NCI-H82 treated with DMSO at 0.1 percent for 48 hours (cell line): ENCODE measurements around the gene DOCK1.

ENCODE experiments used
- DNase-seq: peaks from one replicate; lab custom pipeline; 2025; ENCODE audit not compliant: unreplicated experiment; lab: John Stamatoyannopoulos, UW

Gene DOCK1

DNA sequence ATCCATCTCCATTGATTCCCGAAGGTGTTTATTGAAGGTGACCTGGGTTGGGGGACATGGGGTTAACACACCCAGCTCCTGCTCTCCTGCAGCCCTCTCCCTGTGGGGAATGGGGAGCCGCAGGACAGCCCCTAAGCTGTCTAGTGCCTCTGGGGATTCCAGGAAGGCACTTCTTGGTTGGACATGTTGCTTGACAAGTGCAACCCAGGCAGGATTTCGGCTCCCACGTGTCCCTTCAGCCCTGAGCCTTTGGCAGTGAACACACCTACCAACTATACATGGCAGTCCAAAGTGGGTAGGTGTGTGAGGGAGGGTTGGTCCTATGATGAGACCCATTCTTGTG, 43.9 kb downstream of the DOCK1 start:
- DNase-seq: no peak

DNA sequence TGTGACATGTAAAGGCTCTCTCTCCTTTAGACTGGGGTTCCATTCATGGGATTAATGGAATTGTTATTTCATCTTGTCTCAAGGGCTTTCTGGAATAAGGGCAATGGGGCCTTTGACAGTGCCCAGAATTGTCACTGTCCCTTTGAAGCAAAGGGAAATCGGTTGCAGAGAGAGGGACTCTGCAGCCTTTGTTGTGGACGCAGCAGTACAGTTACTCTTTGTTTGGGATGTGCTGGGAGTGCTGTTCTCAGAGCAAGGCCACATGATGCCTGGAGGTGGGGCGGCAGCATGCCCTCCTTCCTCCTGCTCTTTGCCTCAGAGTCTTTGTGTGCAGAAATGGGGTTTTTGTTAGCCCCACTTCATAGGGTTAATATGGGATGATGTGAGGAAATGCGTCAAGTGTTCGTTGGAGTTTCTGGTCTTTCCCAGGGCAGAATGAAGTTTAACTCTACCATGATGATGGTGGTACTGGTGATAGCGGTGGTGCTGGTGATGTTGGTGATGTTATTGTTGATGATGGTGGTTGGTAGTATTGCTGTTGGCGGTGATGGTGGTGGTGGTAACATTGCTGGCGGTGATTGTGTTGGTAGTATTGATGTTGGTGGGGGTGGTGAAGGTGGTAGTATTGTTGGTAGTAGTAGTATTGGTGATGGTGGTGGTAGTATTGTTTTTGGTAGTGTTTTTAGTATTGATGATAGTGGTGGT, 45.3 kb downstream of the DOCK1 start:
- DNase-seq: no peak

DNA sequence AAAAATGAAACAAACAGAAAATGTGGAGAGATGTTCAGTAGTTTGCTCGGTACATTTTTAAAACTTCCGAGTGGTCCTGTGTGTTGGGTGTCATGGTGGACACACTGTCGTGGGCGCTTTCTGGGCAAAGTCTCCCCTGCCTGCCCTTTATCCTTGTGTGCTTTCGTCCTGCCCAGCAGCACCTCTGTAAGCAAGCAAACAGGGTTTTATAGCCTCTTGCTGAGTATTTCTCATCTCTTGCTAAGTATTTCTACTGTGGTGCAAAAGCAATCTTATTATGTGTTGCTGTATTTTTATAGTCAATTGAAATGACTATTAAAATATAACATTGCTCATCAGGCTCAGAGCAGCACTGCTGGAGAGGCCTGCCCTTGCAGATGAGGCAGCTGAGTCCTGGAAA, 48.7 kb downstream of the DOCK1 start:
- DNase-seq: no peak

DNA sequence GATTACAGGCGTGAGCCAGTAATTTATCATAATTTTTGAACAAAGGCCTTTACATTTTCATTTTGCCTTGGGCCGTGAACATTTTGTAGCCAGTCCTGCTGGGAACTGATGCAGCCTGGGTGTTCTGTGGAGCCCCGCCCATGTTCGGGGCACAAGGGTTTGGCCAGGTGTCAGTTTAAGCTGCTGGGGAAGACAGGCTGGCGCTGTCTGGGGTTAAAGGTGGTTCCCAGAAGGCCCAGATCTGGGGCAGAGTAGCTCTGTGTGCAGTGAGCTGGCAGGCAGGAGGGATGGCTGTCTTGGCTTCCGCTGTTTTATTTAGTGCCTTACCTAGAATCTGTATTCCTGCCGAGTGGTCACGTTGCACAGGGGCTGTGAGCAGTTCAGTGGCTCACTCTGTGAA, 50.2 kb downstream of the DOCK1 start:
- DNase-seq: no peak

DNA sequence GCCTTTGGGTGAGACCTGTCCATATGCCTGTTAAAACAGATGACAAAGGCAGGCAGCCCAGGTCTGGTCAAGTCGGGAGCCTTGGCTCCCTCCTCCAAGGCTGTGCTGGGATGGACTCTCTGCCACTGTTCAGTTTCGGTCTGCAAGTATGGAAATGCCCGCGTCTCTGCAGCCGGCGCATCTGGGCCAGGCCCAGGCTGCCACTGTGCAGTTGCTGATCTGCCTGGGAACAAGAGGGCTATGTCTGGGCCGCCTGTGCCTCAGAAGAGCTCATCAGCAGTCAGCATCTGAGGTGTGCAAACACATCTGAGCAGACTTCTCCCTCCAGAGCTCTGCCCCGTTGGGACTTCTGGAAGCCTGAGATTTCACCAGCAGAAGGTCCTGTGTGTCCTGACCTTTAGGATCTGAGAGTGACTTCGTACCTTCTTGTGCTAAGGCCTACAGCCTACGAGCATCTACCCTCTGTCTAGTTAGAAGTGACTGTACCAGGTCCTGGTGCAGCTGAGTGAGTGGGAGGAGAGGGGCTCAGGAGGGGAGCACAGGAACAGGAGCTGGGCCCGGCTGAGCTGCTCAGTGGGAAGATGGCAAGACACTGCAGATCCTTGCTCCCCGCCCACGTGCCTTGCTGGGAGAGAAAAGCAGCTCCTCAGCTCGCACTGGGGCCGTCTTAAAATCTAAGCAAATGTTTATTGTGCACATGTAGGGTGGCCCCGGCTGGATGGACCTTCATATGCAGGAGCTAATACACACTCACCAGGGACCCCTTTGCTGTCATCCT, 50.9 kb downstream of the DOCK1 start:
- no peak for DNase-seq

DNA sequence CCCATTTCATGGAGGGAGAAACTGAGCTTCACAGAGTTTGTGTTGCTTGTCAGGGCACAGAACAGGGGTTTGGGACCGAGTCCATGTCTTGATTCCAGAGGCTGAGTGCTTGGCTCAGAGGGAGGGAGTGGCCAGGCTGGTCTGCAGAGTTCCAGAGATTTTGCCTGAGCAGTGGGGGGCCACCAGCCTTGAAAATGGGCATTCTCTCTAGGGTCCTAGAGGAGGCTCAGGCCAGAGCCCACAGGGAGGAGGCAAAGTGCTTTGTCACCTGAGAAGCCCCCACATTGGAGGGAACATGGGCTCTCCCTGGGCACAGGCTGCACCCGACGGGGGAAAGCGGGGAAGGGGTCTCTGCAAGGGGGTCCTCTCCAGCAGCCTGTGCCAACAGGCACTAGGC, 51.5 kb downstream of the DOCK1 start:
- no peak for DNase-seq

DNA sequence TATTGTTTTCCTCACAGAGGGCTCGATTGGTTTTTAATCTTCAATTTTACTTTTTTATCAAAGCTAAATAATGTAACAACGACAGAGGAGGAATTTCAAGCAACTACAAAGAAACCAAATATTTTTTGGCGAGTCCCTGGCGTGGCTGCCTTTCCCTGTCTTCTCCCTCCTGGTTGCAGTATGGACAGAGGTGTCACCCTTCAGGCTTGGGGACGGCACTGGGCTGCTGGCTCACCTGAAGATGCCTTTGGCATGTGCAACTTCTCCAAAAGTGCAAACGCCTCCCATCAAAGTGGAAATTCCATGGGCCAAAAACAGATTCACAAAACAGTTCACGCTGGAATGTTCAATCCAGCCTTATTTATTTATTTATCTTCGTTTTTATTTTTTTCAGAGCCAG, 51.9 kb downstream of the DOCK1 start:
- DNase-seq: no peak

DNA sequence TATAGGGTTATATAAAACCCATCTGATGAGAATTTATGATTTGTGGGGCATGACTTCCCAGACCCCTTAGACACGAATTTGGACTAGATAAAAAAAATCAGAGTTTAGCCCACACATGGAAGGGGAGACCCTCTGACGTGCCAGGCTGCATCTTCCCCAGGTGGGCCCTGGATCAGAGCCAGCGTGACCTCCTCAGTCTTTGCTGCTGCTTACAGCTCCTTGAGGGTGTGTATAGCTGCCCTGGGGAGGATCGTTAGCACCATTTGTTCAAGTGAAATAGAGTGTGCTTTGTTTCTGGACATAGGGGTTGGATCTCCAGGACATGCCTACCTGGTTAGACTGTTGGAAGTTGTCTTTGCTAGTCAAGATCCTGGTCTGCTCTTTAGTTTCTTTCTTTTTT, 54.2 kb downstream of the DOCK1 start:
- no peak for DNase-seq

DNA sequence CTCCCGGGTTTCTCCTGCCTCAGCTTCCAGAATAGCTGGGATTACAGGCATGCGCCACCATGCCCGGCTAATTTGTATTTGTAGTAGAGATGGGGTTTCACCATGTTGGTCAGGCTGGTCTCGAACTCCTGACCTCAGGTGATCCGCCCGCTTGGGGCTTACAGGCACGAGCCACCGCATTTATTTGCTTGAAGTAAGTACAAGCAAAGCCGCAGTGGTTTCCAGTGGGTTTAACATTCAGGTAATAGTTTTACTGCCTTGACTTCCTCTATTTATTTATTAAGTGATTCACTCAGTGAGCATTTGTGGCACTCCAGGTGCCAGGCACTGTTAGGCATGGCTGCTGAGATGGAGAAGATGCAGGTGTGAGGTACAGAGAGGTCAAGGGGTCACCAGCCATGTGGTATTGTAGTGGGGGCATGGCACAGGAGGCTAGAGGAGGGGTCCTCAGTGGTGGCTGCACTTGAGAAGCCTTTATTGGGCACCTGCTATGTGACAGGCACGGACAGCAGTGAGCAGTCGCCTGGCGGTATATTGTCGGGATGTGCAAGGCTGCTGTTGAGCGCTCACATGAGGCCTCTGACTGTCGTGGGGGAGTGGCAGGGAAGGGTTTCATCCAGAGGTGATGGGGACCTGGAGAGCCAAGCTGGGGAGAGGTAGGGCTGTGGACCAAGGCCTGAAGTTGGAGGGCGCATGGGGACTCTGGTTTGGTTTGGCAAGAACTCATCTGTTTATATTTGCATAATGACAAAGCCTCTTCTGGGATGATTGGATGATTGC, 54.9 kb downstream of the DOCK1 start:
- DNase-seq: no peak

DNA sequence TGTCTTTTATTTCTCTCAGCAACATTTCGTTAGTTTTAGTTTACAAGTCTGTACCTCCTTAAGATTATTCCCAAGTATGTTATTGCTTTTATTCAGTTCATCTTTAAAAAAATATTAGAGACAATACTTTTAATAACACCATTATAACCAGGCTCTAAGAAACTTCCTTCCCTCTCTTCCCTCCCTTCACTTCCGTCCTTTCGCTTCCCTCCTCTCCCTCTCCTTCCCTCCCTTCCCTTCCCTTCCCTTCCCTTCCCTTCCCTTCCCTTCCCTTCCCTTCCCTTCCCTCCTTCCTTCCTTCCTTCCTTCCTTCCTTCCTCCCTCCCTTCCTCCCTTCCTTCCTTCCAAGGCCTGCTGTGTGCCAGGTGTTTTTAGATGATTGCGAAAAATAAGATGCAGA, 58.1 kb downstream of the DOCK1 start:
- no peak for DNase-seq

DNA sequence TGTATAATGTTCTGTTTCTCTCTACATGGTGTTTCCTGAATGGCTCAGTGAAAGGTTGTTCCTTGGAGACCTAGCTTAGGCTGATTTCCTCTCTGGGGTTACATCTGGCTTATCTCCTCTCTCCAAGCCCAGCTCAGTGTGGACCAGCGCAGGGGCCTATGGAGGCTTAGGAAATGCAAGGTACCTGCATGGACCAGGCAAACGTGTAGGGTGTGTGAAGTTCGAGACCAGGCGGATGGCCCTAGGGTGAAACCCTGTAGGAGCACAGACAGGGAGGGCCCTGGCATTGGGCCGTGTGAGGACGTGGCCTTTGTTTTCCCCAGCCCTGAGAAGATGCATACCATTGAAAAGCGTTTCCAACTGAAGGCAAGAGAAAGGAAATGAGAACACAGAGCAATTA, 59.0 kb downstream of the DOCK1 start:
- DNase-seq: no peak

DNA sequence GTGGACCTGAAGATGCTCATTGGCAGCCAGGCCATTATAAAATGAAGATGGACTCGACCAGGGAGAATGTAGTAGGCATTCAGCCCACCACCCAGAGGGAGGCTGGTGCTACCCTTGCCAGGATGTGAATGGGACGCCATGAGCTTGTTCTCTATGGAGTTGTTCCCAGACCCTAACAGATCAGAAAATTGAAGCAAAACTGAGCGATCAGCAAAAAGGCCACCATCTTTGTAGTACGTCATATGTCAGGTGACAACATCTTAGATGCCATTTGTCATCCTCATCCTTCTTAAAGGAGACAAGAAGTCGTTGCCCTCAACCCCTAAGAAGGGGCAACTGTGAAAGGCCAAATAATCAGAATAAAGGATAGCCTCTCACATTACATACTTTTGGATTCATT, 61.7 kb downstream of the DOCK1 start:
- DNase-seq: no peak

DNA sequence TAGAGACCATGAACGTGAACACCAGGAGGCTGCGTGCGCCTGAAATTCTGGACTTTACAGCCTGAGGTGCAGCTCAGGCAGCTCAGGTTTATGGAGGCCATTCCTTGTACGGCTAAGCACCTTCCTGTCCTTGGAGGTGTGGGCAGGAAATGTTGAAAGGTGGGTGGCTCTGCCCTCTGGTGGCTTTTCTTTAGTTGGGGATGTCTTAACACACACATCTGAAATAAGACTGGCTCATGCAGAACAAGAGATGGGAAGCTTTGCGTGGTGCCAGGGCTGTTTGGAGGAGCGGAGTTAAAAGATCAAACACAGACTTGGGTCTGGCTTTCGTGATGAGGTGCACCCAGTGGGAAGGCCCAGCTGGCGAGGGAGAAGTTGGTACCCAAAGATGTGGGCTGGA, 64.1 kb downstream of the DOCK1 start:
- DNase-seq: peak; percentile 2

DNA sequence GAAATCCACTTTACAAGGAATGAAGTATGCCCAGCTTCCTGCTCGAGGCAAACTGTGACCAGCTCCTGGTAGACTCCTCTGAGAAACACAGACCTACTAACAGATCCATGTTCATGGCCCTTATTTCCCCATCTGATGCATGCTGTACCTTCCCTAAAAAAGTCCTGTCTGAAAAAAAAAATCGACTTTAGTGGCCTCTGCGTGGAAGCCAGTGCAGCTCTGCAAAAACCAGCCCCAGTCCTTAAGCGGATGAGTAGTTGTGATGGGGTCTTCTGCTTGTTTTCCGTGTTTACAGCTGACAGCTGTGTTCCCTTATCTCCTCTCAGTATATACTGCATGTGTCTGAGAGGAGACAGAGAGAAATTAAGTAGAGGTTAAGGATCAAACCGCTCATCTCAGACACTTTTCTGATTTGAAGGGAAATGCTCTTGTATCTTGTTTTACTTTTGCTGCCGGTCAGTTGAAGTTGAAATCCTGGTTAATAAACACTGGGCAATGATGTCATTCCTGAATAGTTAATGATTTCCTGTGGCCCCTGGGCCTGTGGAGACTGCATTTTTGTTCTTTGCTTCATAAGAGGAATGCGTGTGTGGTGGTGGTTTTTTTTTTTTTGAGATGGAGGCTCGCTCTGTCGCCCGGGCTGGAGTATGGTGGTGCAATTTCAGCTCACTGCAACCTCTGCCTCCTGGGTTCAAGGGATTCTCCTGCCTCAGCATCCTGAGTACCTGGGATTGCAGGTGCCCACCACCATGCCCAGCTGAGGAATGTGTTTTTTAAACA, 67.6 kb downstream of the DOCK1 start:
- no peak for DNase-seq

DNA sequence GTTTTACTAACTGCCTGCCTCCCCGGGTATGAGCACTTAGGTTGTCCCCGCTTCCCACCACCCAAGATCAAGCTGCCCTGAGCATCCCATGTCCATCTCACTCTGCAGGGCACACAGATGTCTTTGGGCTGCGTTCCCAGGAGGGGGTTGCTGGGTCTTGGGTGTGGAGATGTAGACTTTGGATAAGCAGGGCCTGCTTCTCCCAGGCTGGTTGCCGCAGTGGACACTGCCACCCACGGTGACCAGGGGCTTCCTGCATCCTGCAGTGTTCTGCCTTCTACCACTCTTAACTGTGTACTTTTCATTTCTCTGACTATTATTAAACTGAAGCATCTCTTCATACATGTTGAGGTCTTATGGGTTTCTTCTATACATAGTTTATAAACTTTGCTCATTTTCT, 70.0 kb downstream of the DOCK1 start:
- DNase-seq: no peak

DNA sequence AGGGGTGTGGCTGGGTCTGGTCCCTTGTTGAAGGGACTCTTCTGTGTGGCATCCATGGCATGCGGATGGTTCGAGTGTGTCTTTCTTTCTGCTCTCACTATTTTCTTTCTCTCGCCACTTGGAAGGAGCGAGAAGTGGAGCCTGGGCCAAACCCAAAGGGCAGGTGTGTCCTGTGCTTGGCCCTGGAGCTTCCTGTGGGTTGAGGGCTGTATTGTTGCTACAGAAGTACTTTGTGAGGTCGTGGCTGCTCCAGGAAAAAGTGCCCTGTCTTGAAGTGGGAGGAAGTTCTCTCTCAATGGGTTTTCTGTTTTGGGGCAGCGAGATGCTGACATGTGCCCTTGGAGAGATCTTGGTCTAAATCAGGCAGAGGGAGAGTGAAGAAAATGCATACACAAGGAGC, 72.0 kb downstream of the DOCK1 start:
- no peak for DNase-seq

DNA sequence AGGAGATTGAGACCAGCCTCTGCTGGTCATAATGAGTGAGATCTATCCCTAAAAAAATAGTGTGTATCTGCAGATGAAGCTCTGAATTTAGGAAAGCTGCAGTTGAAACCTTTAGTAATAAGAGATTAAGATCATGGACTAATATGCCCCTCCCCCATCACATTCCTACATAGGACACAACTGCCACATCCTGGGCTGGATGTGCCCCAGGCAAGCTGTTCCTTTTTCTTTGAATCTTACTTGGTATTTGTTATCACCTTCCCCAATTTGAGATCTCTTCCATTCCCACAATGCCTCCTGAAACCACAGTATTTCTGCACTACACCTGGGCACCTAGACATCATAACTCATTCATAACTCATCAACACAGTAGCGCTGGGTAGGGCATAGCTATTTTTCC, 74.1 kb downstream of the DOCK1 start:
- DNase-seq: no peak

DNA sequence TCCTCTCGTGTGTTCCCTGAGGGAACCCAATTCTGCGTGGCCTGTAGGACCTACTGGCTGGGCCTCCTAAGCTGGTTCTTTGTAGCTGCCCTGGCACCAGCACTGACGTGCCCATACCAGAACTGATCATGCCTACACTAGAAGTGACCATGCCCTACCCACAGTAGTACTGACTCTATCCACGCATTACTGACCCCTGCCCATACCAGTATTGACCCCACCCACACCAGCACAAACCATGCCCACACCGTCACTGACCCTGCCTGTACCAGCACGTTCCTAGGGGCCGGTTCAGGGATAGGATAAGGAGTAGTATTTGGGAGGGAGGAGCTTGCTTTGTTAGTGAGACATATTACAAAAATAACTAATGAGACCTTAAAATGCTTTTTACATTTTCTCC, 88.0 kb downstream of the DOCK1 start:
- DNase-seq: no peak

DNA sequence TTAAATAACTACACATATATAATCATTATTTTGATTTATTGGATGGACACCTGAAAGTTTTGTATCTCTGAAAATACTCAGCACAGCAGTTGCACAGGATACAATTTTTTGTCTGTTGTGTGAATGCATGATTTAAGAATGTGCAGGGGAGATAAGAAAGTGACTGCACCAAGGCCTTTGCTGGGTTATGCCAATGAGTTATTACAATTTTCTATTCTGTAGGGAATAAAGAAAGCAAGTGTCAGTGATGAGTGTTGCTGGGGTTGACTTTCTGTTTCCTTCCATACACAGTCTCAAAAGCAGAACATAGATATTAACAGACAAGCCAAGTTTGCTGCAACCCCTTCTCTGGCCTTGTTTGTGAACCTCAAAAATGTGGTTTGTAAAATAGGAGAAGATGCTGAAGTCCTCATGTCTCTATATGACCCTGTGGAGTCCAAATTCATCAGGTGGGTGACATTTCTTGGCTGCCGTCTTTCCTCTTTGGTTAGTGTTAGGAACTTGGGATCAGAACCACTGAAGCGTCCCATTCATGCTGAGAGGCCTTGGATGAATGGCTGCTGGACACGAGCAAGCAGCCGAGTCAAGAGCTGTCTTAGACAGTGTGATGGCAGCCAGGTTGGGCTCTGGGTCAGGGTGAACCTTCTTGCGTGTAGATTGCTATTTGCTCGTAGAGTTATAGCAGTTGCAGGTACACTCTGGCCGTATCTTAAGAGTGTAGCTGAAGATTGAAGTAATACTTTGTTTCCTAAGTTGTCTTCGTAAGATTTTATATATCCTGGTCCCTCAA, 92.8 kb downstream of the DOCK1 start:
- DNase-seq: no peak

DNA sequence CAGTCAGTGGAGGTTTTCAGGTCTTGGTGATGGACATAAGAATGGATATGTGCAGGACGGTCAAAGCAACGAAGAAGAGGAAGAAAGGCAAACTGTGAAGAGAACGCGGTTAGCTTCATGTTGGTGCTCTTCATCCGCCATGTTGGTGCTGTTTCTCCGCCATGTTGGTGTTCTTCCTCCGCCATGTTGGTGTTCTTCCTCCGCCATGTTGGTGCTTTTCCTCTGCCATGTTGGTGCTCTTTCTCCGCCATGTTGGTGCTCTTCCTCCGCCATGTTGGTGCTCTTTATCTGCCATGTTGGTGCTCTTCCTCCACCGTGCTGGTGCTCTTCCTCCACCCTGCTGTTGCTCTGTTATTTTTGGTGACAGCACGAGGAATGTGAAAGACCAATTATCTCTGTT, 95.4 kb downstream of the DOCK1 start:
- DNase-seq: no peak
